RPMI8226 (cell line): Measurements from ENCODE around the gene MAST4.

ENCODE experiments used
- DNase-seq: peaks from one replicate; pipeline ENCODE4 v3.0.0-alpha.2; 2015

MAST4 gene

DNA sequence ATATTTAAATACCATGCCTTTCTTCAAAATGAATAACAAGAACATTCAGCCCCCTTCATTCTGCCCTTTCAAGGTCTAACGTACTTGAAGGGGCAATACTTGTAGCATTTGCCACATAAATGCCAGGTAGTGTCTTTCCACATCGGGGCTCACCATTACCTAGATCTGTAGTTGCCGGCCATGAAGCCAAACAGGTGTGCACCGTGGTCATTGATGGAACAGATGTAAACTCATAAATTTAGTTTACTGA lies 407.4 kb downstream of the MAST4 start:
- DNase-seq, result no peak

DNA sequence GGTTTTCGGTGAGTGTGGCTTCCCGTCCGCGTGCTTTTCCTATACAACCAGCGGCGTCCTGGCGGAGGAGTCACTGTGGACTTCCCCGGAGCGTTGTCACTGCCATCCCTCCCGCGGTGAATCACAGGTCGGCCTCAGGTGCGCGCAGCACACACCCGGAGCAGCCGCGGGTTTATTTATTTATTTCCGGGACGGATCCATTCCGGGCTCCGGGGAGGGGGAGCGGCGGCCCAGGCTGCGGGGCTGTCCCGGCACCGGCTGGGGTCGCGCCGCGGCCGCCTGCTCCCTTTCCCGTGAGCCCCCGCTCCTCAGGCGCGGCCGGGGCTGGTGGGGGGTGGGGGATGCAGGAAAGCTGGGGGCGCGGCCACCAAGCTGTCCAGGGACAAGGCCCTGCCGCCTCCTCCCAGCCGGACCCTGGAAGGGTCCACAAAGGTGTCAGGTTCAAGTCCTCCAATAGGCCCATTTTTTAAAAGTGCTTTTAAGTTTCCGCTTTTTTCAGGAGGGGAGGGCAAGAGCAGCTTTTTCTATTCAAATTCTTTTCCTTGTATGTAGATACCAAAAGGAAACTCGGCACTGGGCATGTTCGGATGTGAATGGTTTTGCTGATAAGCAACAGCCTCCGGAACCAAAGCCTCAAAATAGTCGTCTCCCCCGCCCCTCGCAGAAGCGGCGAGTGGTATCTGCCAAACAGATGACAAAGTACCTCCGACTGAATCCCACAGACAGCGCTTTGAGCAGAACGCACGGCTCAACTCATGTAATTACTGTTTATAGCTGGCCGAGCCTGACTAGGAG lies 407.9 kb downstream of the MAST4 start:
- DNase-seq, result peak; percentile 95

DNA sequence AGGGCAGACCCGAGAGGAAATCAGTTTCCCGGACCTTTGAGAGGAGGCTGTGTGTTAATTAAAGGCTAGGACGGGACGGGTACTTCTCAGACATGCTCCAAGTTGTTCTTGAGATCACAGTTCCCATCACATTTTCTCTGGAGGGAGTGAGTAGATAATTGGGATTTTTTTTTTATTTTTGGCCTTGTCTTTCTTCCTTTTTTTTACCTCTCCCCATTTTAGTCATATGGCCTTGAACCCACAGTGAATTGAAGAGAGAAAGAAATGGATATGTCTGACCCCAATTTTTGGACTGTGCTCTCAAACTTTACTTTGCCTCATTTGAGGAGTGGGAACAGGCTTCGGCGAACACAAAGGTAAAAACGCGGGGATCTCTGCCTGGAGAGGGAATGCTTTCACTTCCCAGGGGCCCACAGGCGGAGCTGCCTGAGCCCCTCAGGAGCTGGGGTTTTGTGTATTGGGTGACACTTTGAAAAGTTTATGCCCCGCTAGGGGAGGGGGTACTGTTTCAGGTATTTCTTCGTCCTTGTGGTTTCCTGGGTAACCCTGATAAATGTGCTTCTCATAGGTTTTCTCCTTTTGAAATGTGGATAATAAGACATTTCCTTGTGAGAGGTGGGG lies 408.6 kb downstream of the MAST4 start:
- no peak for DNase-seq

DNA sequence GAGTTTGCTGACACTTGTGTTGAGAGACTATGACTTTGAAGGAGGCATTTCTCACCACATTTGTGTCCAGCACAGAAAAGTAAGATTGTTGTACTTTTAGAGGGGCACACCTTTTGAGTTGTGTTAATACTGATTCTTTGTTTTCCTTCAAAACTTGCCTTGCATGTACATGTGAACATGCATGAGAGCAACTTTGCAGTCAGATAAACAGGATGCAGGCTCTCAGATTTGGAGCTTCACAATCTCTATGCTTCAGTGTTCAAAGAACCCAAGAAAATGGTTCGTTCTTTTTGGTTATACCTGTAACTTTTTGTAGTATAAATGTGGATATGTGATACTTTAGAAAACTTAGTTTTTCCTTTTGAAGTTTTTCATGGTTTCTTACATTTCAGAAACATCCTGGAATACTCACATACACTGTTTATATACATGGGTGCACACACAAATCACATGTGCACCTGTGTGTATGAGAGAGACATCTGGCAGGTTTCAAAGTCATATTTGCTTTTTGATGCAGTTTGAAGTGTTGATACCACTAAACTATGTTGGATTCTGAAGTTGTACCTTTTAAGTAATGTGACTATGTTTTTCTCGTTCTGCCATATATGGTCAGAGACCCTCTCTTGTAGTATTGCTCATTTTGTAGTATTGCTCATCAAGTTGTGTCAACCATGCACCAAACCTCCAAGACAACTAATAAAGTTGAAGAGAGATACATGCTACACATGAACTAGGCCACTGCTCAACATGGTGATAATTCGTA lies 409.7 kb downstream of the MAST4 start:
- no peak for DNase-seq

DNA sequence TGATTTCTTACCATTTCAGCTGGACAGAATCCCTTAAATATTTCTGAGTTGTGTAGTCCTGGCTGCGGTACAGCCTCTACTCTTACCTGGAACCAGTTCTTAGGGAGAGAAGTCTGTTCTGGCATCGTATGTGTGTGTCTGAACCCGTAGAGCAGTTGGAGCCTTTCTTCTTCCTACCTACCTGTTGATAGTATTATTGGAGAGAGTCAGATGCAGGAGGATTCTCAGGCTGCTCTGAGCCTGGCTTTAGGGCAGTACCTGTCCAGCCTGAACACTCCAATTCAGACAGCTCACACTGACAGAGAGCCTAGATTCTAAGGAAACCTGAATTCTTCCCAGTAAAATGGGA lies 410.3 kb downstream of the MAST4 start:
- DNase-seq, result no peak

DNA sequence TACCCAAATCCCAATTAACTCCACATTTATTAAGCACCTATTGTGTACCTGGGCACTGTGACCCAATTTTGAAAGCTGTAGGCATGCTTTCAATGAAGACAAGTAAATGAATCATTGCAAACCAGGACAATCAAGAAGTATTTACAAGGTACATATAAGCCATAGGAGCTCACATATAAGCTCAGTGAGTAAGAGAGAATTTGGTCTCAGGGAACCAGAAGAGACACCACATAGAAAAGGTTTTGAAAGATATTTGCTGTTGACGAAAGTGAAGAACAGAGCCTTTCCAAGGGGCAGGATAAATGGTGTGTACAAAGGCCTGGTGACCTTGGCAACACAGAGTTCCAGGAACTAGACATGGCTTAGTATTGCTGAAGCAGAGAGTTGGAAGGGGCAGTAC lies 412.8 kb downstream of the MAST4 start:
- DNase-seq, result no peak

DNA sequence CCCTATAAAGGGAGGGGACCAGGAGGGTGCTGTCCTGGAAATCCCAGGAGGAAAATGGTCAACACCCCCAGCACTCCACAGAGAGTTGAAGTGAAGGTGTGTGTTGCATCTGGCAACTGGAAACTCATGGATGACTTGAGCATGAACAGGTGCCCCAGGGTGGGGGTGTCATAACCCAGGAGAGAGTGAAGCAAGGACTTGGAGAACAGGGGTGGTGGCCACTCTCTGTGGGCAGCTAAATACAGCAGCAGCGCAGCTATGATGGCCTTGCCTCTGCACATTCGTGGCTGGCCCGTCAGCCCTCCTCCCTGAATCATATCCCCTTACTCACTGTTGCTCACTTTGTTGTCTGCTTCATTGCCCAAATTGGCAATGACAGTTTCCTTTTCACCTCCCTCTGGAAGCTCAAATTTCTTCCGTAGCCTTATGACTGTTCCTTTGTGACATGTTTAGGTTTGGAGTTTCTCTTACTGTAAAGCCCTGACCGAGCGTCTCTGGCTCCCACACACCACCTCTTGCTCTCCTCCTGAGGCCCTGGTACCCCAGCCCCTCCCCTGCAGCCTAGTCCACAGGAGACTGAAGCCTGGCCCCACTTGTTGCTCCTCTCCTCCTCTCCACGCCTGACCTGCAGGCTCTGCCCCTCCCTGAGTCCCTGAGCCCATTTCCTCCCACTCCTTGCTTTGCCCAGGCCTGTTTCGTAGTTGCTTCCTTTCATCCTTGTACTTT lies 414.7 kb downstream of the MAST4 start:
- no peak for DNase-seq

DNA sequence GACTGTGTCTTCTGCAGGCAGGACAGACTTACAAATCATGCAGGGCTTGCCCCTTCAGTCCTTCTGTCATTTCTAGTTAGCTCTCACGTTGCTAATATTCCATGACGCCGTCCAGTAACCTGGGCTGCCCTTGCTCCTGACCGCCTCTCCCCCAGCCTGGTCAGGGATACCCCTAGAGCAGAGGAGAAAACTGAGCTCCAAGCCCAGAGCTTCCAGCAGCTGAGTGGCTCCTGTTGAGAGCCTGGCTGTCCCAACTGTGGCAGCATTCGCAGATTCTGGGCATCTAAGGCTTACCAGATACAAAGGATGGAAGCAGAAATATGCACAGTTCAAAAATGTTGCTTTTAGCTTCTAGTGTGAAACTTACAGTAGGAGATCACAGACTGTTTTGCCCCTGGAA lies 415.2 kb downstream of the MAST4 start:
- DNase-seq, result no peak

DNA sequence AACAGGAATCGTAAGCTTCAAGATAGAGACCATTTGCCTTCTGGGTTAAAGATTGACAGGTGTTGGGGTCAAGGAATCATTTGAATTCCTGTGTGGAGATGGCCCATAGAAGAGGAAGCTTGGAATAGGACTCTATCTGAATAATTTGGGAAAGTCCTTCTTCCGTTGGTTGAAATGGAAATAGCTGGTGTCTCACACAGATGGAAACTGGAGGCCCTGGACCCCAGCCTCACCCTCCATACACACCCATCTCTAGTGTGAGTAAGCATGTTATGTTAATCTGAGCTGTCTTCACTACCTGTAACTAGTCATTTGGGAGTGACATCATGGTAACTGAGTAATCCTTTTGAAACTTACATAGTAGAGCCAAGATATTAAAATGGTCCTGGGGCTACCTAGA lies 416.0 kb downstream of the MAST4 start:
- no peak for DNase-seq

DNA sequence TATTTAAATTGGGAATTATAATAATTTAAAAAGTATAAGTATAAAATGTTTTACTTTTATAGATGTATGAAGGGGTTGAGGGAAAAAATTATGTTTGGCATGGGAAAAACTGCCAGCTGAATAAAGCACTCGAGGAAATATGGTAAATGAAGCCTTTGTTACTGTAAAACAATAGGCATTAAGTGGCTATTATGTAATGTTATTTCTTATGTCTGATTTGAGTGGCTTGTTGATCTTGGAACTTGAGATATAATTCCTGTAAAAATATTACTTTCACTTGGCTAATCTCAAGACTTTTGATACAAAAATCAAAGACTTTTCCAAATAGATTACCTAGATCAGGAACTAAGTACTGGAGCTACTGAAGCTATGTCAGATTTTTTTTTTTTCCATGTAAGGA lies 417.5 kb downstream of the MAST4 start:
- DNase-seq, result no peak

DNA sequence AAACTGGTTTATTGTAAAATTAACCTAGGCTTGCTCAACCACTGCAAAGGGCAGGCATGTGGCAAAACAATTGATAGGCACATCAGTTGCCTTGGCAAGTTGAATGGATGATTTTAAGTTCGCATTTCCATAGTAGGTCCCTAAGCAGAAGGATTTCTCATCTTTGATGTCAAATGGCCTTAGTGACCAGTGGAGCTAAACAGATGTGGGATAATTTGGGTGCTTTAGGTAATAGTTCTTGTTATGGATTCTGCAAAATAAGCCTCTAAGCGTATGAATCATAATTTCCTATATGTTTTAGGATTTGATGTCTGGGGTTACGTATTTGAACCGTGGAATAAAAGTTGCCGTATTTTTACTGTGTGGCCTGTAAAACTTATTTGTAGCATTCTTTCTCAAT lies 418.0 kb downstream of the MAST4 start:
- no peak for DNase-seq

DNA sequence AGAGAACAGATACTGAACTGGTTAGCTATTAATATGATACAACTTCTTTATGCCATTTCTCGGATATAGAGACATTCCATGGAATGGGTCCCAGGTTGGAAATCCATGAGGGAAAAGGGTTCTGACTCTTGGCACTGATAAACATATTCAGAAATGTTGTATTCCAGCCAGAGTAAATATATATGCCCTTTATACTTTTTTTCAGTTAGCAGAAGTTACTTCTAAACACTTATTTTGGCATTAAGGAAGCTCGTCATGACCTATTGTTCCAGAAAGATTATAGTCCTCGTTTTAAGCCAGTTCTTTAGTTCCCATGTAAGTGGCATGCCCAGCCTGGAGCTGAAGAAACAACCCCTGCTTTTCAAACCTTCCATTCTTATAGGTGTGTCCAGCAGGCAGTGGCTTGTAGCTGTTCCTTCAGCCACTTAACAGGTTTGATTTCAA lies 418.8 kb downstream of the MAST4 start:
- DNase-seq, result no peak

DNA sequence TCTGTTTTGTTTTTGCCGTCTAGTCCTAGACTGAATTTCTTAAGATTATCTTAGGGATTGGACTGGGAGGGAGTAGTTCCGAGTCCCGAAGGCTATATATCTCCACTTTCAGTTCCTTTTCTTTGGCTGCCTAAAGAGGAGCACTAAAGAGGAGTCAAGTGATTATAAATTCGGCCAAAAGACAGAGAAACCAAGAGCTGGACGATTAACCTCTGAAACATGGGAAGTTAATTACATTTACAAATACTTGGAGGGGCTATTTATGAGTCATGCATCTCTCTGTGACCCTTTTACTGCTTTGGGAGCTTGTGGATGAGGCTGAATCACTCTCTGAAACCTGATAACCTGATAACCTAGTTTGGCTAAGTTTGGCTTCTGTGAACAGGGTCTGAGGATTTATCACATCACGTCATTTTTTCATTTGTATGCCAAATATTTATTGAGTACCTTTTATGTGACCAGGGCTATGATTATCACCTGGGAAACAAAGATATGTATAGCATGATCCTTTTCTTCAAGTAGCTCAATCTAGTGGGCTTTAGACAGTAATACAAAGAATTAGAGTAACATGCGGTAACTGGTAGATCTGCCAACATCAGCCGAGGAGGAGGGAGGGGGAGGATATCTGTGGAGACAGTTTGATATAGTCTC lies 419.5 kb downstream of the MAST4 start:
- DNase-seq, result peak; percentile 58

DNA sequence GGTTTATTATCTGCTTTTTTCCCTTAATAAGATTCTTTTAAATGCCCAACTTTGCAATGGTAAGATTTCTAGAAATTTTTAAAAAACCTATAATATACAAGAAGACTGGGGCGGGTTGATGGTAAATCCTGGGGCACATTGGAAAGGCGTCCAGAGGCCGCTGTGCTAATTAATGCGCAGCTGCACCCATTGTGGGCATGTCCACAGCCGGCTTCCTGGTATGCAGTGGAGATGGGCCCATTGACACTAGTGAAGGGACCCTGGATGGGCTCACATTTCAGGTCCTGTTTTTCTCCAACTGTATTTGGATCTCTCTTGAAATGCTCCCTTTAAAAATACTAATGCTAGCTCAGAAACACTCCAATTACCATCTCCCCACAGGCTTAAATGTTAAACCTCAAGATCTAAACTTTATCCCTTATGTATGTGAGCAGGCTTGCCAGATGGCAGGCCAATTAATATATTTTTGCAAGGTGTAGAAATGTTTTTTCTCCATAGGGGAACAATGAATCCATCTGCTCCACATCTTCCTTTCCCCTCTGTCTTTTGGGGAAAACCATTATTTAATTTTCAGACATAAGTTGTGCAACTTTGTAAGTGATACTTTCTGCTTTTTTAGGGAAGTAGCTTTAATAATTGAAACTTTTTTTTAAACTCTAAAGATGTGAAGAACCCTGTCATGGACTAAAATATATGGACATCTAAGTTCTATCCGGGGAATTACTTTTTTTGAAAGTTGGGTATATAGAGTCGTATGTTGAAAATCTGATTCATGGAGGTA lies 423.1 kb downstream of the MAST4 start:
- DNase-seq, result no peak

DNA sequence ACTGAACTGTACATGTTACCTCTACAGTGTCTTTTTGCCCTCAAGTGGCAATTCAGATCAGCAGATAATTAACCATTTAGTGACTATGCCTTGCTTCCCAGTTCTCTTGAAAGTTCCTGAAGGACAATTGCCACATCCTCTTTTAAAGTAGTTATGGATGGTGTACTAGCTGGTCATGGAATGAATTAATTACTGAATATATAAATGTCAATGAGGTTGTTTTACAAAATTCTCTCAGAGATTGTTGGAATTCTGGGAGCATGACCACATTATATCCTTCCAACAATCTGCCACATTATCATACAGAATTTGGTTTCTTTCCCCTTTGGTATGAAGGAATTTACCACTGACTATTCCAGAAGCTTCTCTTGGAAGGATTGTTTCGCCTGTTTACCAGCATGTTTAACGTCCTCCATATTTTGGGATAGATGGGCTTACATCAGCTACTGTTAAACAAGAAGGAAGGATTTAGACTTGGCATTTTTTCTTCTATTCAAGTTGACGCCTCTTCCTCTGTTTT lies 424.0 kb downstream of the MAST4 start:
- no peak for DNase-seq

DNA sequence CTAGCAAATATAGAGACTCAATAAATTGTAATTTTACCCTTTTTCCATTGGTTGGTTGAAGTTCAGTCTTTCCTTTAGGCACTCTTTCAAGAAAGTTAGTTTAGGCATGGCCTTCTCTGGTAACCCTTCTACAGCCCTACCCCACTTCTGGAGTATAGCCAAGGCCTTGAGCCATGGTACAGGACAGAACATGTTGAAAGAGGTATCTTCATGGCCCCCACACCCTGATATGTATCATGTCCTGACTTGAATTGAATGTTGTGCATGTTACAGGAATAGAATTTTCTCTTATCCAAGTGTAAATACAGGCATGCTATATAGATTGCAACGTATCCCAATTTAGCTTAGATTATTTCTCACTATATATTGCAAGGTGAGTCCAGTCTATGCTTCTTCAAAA lies 424.8 kb downstream of the MAST4 start:
- DNase-seq, result no peak

DNA sequence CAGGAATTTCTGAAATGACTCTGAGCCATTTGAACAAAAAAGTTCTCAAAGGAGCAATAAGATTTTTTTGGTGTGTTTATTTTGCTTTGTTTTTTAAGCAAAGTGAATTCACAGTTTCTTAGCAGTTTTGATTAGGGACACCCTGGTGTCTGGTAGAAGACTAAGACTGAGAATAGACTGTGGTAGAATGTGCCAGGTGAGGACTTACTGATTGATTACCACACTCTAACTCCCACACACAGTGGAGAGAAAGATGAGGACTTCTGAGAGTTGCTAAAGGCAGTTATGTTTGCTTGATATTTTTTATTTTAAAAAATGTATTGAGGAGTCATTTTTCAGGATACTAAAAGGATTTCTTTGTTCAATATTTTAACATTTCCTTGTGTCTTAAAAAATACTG lies 425.3 kb downstream of the MAST4 start:
- DNase-seq, result no peak

DNA sequence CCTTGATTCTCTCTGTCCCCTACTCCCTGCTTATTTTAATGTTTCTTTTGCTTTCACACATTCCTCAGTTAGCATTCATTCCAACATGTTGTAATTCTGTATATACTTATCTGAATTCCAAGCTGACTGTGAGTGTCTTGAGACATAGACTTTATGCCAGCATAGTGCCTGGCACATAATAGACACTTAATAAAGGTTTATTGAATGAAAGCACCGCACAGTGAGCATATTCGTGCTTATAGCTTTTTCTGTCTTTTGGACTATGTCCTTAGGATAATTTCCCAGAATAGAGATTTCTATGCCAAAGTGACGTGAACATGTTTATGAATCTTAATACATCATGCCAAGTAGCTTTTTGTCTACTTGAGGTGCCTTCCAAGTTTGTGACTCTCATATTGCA lies 425.8 kb downstream of the MAST4 start:
- no peak for DNase-seq

DNA sequence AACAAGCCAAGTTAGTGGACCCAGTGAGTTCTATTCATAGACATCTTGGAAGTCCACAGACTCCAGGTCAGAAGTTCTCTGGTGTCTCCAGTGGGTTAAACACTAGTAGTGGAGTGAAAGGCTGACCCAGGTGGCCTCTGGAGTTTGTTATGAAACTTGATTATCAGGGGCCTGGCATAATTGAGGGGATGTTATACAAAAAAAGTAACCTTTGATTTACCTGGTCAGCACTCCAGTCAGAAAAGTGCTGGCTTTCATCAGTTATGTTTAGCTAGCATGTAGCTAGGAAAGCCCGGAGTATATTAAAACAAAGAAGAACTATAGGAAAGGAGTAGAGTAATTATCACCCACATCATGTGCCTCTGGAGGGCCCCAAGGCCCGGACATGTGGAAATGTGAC lies 429.3 kb downstream of the MAST4 start:
- peak; percentile 66 for DNase-seq

DNA sequence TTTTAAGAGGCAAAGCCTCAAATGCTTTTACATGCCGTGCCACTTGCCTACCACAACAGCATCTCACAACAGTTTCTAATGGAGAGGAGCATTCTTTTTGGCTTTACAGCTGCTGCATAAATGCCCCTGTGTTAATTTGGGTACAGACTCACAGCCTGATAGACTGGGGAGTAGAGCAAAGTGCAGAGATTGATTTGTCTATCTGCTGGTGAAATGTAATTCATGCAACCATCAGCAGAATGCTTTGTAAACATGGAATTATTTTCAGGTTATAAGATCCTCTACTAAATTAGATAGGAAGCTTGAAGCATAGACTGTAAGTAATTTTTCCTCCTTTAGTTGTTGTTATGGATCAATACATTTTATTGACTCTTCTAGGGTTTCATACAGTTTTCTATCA lies 430.1 kb downstream of the MAST4 start:
- no peak for DNase-seq

DNA sequence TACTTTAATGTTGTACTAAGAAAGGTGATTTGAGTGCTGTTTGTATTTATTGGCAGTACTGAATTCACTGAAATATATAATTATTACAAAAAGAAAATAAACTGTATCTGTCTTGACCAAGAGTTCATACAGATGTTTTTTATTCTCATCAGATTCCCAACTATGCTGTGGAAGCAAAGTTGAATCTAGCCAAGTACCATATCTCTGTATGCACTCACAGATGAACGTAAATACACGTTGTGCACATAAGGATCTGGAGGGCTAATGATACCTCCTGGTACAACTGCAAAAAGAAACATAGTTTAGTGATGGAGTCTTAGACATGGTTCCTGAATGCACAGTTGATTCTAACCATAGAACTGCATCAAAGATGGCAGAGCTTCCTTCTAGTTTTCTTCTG lies 431.0 kb downstream of the MAST4 start:
- DNase-seq, result no peak

DNA sequence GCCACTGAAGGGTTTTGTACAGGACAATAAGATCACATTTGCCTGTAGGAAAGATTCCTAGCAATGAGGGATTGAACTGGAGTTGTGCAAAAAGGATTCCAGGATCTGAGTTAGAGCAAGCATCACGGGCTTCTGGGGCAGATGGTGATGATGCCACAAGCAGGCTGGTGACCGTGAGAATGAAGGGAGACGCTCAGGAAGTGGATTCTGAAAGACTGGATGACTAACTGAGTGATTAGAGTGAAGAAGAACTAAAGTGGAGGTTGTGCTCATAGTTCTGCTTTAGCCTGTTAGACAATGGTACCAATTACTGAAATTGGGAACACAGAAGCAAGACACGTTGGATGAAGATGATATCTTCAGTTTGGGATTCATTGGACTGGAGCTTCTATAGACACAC lies 432.2 kb downstream of the MAST4 start:
- peak; percentile 44 for DNase-seq
